HG03196 (cell line): ENCODE data around the gene BSND.
"Not testable (repeated sequence)": the region's sequence is repeated elsewhere in the genome, so short reads cannot be mapped to it uniquely, and the experiment has no call there.

Experiments used
- ATAC-seq: cut with Tn5 transposase; IDR thresholded peaks from one replicate; pipeline ENCODE4 v1.9.1; 2021; ENCODE audit not compliant: unreplicated experiment

The BSND gene

DNA sequence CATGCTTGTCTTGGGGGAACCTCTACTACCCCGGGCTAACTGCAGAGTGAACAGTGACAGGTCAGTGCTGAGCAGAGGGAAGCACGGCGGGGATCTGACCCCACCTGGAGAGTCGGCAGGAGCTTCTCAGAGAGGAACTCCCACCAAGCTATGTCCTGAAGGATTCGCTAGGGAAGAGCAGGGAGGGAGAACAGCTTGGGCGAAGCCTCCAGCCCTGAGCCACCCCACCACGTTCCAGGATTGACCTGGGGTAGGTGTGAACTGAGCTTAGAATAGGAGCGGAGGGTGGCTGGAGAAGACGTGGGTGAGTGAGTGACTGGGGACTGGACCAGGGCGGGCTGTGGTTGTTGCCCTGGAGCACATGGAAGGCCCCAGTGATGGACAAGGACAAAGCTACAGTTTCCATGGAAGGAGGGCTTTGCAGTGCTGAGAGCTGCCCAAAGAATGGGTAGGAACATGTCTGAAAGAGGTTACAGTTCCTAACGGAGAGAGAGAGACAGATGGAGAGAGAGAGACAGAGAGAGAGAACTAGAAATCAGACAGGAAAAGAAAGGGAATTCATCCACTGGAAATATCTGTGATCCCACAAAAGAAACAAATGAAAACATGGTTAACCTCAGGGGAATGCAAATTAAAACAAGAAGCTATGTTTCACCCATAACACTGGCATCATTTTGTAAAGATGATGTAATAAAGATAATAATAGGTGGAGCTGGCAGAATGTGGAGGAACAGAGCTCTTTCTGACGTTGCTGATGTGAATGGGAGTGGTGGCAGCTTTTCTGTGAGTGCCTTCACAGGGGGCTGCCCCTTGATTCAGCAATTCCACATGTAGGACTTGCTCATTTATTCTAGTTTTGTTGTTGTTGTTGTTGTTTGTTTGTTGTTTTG is 17.2 kb downstream of the BSND start:
- ATAC-seq = no peak

DNA sequence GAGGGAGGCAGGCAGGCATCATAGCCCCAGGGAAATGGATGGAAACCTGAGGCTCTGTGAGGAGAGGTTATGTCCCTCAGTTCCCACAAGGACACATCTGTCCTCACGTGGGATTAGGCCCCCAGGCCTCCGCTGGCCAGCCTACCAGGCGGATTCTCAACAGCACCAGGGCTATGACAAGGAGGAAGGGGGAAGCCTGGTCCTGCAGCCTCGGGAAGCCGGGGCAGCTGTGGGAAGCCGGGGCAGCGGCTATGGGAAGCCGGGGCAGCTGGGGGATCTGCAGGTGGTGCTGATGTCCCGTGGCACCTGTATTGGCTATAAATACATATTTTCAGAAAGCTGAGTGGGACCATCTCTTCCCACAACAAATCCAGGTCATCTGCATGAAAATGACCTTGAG is 19.7 kb downstream of the BSND start:
- no peak for ATAC-seq

DNA sequence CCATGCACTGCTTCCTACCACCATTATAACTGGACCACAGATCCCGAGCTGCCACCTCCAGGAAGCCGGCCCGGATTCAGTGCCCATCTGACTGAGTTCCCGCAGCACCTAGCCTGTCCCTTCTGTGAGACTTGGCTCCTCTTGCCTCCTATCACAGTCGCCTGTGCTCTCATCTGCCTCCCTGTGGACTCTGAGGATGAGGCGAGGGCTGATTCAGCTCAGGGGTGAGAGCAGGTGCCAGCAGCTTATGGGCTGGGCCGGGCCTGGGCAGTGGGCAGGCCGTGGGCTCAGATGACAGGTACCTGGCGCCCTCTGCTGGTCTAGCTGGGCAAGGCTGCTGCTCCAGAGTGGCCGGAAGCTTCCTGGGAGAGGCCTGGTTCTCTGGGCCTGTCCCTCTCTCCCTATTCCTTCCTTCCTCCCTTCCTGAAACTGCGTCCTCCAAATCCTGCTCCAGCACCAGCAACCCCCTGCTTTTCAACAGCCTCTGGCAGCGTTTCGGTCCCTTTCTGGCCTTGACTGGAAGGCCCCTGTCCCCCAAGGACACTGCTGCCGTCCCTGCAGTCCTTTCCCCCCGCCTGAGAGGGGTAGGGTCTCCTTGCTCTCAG is 23.3 kb downstream of the BSND start:
- peak; percentile 71 for ATAC-seq

- not testable (repeated sequence) for ATAC-seq
Observed at GRCh38 chr1:55024163-55024562, 25.4 kb downstream of the BSND start.

DNA sequence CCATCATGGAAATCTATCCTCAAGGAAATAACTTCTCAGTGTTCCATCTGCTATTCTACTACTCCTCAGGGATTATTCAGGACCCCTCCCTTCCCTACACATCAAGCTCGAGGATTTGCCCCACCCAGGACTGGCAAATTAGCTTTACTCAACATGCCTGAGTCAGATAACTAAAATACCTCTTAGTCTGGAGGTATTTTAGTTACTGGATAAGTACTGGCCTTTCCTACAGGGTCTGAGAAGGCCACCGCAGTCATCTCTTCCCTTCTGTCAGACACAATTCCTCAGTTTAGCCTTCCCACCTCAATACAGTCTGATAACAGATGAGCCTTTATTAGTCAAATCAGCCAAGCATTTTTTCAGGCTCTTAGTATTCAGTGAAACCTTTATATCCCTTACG is 27.9 kb downstream of the BSND start:
- ATAC-seq = not testable (repeated sequence)

- not testable (repeated sequence) for ATAC-seq
Observed at GRCh38 chr1:55031098-55031497, 32.4 kb downstream of the BSND start.

DNA sequence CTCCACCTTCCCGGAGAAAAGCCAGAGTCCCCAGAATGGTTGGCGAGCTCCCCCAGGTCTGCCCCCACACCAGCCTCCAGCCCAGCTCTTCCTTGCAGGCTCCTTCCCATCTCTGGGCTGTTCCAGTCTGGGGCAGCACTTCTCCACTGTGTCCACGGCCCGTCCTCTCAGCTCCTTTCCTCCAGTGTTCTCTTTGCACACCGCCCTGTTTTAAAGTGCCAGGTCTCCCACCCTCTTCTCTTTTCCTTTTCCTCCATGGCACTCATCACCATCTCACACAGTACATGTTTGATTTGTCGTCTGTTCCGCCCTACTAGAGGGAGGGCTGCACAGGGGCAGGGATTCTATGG is 34.5 kb downstream of the BSND start:
- no peak for ATAC-seq

DNA sequence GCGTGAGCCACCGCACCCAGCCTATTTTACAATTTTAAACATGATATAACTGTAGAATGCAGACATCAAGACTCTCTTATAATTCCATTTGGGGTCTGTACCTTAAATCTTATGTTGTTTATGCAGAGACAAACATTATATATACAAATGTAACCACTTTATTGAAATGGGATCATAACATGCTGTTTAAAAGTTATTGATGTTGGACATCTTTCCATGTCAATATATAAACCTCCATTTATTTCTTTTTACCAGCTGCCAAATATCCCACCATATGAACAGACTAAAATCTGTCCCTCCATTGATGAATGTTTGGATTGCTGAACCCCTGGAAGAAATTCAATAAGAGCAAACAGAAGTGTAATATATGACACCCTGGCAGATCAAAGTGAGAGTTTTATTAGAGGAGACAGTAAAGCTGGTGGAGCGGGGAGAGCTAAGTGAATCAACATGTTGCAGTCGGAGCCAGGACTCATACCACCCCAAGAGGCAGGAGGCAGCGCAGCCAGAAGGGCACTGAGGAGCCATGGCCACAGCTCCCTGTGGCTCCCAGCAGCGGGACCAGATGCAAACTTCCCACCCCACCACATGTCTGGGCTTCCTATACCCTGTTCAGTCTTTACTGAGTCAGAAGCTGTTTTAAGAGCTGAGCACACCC is 35.9 kb downstream of the BSND start:
- no peak for ATAC-seq

DNA sequence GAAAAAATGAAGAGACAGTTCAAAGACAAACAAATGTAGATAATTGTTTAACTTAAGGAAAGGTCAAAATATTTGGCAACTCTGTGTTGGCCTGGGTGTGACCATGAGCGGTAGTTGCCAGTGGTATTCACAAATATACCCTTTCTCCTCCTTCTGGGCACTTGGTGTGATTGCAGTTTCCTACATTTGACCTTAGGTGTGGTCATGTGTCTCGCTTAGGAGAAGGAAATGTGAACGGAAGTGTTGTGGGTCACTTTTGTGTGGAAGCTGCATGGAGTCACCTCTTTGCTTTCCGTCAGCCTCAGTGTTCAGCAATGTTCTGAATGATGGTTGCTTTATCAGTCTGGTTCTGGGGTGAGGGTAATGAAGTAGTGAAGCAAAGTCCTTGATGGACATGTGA is 37.2 kb downstream of the BSND start:
- no peak for ATAC-seq

DNA sequence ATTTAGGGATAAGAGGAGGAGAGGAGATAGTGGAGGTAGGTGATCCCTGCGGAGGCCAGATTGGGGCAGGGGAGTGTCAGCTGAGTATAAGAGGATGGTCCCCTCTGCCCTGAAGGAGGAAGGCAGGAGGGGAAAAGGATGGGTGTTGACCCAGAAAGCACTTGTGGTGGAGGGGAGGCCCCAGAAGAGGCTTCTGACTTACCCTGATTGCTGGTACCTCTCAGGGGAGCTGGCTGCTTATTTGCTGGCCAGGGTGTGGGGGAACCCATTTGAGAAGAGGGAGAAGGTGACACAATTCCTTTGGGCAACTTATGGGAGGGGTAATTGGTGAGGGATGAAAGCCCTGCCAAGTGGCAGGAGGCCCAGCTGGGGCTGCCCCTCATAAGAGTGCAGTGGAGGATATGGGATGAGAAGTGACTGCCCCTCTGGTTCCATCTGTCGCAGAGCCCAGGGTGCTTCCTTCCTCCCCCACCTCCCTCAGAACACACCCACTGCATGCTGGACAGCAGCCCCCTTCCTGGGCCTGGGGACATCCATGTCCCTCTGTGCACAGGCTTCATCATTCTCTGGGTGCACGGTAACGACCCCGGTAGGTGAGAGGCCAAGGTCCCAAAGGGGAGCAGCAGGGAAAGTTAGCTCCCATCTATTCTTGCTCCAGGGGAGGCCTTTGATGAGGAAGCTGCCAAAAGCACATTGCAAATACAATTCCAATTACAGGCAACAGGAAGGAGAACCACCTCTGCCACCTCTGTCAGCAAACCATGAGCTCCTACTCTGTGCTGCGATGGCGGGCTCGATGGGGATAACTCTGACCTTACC is 39.2 kb downstream of the BSND start:
- no peak for ATAC-seq

DNA sequence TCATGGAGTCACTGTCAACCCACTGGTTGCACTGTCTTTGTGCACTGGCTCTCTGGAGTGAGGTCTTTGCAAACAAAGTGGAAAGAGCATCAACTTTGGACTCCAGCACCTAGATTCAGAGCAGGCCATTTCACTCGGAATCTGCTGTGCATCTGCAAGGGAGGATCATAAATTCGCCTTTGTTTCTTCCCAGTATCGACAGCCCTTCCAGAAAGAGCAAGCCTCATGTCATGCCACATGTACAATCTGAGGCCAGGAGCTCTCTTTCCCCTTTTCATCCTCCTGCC is 39.8 kb downstream of the BSND start:
- ATAC-seq = no peak

DNA sequence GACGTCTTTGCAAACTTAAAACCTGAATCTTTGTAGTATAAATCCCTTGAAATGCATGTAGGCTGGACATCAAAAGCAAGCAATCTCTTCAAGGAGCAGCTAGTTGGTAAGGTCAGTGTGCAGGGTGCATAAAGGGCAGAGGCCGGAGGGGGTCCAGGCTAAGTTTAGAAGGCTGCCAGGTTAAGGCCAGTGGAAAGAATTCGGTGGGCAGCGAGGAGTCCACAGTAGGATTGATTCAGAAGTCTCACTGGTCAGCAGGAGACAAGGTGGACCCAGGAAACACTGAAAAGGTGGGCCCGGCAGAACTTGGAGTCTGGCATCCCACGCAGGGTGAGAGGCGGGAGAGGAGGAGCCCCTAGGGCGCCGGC is 40.2 kb downstream of the BSND start:
- no peak for ATAC-seq

DNA sequence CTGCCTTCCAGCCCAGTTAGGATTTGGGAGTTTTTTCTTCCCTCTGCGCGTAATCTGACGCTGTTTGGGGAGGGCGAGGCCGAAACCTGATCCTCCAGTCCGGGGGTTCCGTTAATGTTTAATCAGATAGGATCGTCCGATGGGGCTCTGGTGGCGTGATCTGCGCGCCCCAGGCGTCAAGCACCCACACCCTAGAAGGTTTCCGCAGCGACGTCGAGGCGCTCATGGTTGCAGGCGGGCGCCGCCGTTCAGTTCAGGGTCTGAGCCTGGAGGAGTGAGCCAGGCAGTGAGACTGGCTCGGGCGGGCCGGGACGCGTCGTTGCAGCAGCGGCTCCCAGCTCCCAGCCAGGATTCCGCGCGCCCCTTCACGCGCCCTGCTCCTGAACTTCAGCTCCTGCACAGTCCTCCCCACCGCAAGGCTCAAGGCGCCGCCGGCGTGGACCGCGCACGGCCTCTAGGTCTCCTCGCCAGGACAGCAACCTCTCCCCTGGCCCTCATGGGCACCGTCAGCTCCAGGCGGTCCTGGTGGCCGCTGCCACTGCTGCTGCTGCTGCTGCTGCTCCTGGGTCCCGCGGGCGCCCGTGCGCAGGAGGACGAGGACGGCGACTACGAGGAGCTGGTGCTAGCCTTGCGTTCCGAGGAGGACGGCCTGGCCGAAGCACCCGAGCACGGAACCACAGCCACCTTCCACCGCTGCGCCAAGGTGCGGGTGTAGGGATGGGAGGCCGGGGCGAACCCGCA is 40.8 kb downstream of the BSND start, which contains the start of gene PCSK9:
Gene PCSK9, plus strand, starts transcription at position 207 of the 741 bp plus-strand sequence. Its CDS starts 290 bp downstream, at position 497.
- no peak for ATAC-seq

GRCh38 chr1:55040083-55040932 is 41.6 kb downstream of the BSND start:
- no peak for ATAC-seq

- no peak for ATAC-seq
Observed at GRCh38 chr1:55040933-55041494, 42.3 kb downstream of the BSND start.

GRCh38 chr1:55041613-55042012 is 42.9 kb downstream of the BSND start:
- ATAC-seq = no peak

GRCh38 chr1:55043011-55043410 is 44.3 kb downstream of the BSND start:
- no peak for ATAC-seq

DNA sequence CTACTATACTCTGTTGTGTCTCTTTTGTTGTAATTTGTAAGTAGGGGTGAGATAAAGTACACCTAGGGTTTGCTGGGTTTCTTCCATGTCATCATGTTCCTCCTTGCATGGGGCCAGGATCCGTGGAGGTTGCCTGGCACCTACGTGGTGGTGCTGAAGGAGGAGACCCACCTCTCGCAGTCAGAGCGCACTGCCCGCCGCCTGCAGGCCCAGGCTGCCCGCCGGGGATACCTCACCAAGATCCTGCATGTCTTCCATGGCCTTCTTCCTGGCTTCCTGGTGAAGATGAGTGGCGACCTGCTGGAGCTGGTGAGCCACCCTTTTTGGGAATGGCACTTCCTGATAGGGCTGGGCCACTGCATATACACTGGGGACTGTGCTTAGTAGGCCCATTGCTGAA is 45.0 kb downstream of the BSND start:
- no peak for ATAC-seq

GRCh38 chr1:55044617-55045397 is 46.1 kb downstream of the BSND start:
- ATAC-seq = no peak
